ENCODE measurements around the gene TP73.

GRCh38 chr1:3638027-3638426 lies 14.3 kb upstream of the TP73 start:
- TF ChIP-seq EP300 (conservative IDR thresholded peaks at IDR 0.05; ENCODE audit: poor library complexity, severe bottlenecking) (no peak), CTCF (IDR thresholded peaks at IDR 0.05; ENCODE audit: poor library complexity, severe bottlenecking) (no peak), SMC3 (conservative IDR thresholded peaks at IDR 0.05; ENCODE audit: poor library complexity) (no peak)

All from neural cell (in vitro differentiated cells).